SK-N-SH (cell line): Measurements from ENCODE around the gene CNTLN.

ENCODE experiments used
- CHD2 ChIP-seq: fragments of 150-350 bp; IDR thresholded peaks from 2 replicates; pipeline ENCODE4 v1.6.1; 2018; ENCODE audit warnings: low read length; ENCODE audit not compliant: partially characterized antibody
- EP300 ChIP-seq, 2 experiments: IDR thresholded peaks; 2 replicates each; pipeline versions ENCODE4 v1.4.0 to v1.6.1; 2012; ENCODE audit warnings: borderline replicate concordance in 1 of 2, low read depth in 1 of 2, low read length in 1 of 2
- FOXJ3 ChIP-seq: sonication (generic); formaldehyde crosslinking; IDR thresholded peaks from 2 replicates; pipeline ENCODE4 v1.5.1; 2020; ENCODE audit warnings: mild to moderate bottlenecking, missing genetic modification reagents
- FOXM1 ChIP-seq: IDR thresholded peaks from 2 replicates; pipeline ENCODE4 v1.4.0; 2012; ENCODE audit warnings: low read depth, mild to moderate bottlenecking
- GABPA ChIP-seq: IDR thresholded peaks from 2 replicates; pipeline ENCODE4 v1.4.0; 2012; ENCODE audit warnings: low read depth, mild to moderate bottlenecking
- NFIC ChIP-seq: IDR thresholded peaks from 2 replicates; pipeline ENCODE4 v1.4.0; 2012; ENCODE audit warnings: borderline replicate concordance
- POLR2AphosphoS5 ChIP-seq: IDR thresholded peaks from 2 replicates; pipeline ENCODE4 v1.6.1; 2012; ENCODE audit warnings: low read depth, low read length
- SMC3 ChIP-seq: IDR thresholded peaks from 2 replicates; pipeline ENCODE4 v1.6.1; 2012; ENCODE audit warnings: low read depth, low read length, improper control_type of control experiment
- TCF12 ChIP-seq: IDR thresholded peaks from 2 replicates; pipeline ENCODE4 v1.4.0; 2012
- YY1 ChIP-seq: IDR thresholded peaks from 2 replicates; pipeline ENCODE4 v1.4.0; 2012; ENCODE audit warnings: low read depth, mild to moderate bottlenecking
- TF ChIP-seq, protein P1 (sequence below): fragments of 150-350 bp; IDR thresholded peaks from 2 replicates; pipeline ENCODE4 v1.6.1; 2017; ENCODE audit warnings: antibody characterized with exemption, low read length, low read depth, borderline replicate concordance
- TF ChIP-seq, protein P2 (sequence below): fragments of 200-600 bp; sonication (generic); IDR thresholded peaks from 2 replicates; pipeline ENCODE4 v1.6.1; 2017; ENCODE audit warnings: antibody characterized with exemption, mild to moderate bottlenecking, moderate library complexity
- TF ChIP-seq, protein P3 (sequence below): fragments of 150-350 bp; IDR thresholded peaks from 2 replicates; pipeline ENCODE4 v1.6.1; 2016; ENCODE audit warnings: mild to moderate bottlenecking, low read depth, low read length

DNA sequence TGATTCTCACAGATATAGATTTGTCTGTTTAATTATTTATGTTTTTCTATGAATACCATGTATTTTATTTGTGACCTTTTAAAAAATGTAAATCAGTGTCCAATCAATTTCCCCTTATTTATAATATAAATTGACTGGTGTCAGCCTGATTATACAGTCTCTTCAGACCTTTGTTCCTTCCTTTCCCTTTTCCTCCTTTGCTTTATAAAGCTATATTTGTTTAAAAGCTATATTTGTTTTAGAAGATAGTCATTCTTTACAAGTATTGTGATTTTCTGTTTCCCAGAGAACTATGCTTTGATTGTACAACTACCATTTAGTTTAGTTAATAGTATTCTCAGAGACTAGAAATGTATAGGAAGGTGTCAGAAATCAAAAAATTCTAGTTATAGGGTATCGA lies 90.6 kb downstream of the CNTLN start:
- TF ChIP-seq NFIC (no peak), POLR2AphosphoS5 (no peak), EP300 (IDR thresholded peaks at IDR 0.05; ENCODE audit: borderline replicate concordance in 1 of 2, low read depth in 1 of 2, low read length in 1 of 2) (no peak), FOXM1 (no peak), CHD2 (no peak), SMC3 (no peak), GABPA (no peak), FOXJ3 (CRISPR knock-in tag) (no peak), TCF12 (no peak), YY1 (no peak)
- TF ChIP-seq, protein P1, sequence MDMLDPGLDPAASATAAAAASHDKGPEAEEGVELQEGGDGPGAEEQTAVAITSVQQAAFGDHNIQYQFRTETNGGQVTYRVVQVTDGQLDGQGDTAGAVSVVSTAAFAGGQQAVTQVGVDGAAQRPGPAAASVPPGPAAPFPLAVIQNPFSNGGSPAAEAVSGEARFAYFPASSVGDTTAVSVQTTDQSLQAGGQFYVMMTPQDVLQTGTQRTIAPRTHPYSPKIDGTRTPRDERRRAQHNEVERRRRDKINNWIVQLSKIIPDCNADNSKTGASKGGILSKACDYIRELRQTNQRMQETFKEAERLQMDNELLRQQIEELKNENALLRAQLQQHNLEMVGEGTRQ, result no peak
- TF ChIP-seq, protein P2, sequence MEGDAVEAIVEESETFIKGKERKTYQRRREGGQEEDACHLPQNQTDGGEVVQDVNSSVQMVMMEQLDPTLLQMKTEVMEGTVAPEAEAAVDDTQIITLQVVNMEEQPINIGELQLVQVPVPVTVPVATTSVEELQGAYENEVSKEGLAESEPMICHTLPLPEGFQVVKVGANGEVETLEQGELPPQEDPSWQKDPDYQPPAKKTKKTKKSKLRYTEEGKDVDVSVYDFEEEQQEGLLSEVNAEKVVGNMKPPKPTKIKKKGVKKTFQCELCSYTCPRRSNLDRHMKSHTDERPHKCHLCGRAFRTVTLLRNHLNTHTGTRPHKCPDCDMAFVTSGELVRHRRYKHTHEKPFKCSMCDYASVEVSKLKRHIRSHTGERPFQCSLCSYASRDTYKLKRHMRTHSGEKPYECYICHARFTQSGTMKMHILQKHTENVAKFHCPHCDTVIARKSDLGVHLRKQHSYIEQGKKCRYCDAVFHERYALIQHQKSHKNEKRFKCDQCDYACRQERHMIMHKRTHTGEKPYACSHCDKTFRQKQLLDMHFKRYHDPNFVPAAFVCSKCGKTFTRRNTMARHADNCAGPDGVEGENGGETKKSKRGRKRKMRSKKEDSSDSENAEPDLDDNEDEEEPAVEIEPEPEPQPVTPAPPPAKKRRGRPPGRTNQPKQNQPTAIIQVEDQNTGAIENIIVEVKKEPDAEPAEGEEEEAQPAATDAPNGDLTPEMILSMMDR, result no peak
- TF ChIP-seq, protein P3, sequence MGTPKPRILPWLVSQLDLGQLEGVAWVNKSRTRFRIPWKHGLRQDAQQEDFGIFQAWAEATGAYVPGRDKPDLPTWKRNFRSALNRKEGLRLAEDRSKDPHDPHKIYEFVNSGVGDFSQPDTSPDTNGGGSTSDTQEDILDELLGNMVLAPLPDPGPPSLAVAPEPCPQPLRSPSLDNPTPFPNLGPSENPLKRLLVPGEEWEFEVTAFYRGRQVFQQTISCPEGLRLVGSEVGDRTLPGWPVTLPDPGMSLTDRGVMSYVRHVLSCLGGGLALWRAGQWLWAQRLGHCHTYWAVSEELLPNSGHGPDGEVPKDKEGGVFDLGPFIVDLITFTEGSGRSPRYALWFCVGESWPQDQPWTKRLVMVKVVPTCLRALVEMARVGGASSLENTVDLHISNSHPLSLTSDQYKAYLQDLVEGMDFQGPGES, result no peak
